ENCODE data around the gene SARDH.

DNA sequence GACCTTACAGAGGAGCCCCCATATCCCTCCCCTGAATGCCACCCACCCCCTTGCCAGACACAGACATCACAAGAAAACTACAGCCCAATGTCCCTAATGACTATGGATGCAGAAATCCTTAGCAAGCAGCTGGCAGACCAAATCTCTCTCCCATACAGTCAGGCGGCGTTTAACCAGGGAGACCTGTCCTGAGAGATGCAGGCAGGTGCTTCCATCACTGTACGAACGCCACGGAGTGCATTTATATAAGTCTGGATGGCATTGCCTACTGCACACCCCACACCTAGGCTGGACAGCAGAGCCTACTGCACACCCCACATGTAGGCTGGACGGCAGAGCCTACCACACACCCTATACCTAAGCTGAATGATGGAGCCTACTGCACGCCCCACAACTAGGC, 34.4 kb upstream of the SARDH start:
- no peak for TF ChIP-seq POLR2A (IDR thresholded peaks at IDR 0.05; ENCODE audit: extremely low read depth, insufficient read length)
- TF ChIP-seq, protein P1, sequence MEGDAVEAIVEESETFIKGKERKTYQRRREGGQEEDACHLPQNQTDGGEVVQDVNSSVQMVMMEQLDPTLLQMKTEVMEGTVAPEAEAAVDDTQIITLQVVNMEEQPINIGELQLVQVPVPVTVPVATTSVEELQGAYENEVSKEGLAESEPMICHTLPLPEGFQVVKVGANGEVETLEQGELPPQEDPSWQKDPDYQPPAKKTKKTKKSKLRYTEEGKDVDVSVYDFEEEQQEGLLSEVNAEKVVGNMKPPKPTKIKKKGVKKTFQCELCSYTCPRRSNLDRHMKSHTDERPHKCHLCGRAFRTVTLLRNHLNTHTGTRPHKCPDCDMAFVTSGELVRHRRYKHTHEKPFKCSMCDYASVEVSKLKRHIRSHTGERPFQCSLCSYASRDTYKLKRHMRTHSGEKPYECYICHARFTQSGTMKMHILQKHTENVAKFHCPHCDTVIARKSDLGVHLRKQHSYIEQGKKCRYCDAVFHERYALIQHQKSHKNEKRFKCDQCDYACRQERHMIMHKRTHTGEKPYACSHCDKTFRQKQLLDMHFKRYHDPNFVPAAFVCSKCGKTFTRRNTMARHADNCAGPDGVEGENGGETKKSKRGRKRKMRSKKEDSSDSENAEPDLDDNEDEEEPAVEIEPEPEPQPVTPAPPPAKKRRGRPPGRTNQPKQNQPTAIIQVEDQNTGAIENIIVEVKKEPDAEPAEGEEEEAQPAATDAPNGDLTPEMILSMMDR (IDR thresholded peaks at IDR 0.05; ENCODE audit: low read depth, low read length) = no peak

Data from NB4 (cell line).